KOPT-K1 (cell line): Measurements from ENCODE around the gene IFT74.

Experiments
- H3K27ac ChIP-seq: fragments of 200-600 bp; sonication (generic); 2 replicates; pipeline ENCODE4 v1.5.1; 2016; ENCODE audit warnings: antibody characterized with exemption, mild to moderate bottlenecking, low read depth, low read length; ENCODE audit not compliant: poor library complexity, severe bottlenecking
- H3K36me3 ChIP-seq: fragments of 200-600 bp; sonication (generic); 2 replicates; pipeline ENCODE4 v1.5.1; 2017; ENCODE audit warnings: antibody characterized with exemption, mild to moderate bottlenecking, low read length, moderate library complexity; ENCODE audit not compliant: insufficient read depth
- H3K9me3 ChIP-seq: fragments of 200-600 bp; sonication (generic); 2 replicates; pipeline ENCODE4 v1.5.1; 2017; ENCODE audit warnings: antibody characterized with exemption, low read length, mild to moderate bottlenecking; ENCODE audit not compliant: insufficient read depth, poor library complexity, severe bottlenecking

The IFT74 gene

DNA sequence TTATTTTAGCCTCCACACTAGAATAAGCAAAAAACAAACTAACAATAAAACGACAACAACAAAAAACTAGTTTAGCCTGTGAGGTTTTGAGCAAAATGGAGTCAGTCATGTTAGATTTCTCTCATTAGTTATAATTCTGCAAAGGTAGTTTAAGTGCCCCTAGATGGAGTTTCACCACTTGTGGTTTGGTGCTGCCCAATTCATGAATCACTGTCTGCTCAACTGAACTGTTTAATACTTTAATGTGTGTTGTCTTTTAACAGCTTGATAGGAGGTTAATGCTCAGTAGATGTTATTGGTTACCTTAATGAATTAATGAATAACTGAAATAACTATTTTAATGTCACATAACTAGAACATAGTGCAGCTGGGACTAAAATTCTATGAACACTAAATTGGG is 5.7 kb upstream of the IFT74 start:
- Histone ChIP-seq H3K36me3 (no peaks in the 10 kb centered on the region), H3K9me3 (no peaks in the 10 kb centered on the region), H3K27ac (no peak overlapping the region)

- no peaks in the 10 kb centered on the region for H3K36me3 ChIP-seq
- H3K27ac ChIP-seq = no peak overlapping the region
- no peaks in the 10 kb centered on the region for H3K9me3 ChIP-seq
Observed at GRCh38 chr9:26951794-26952193, 4.4 kb upstream of the IFT74 start.

GRCh38 chr9:26954050-26954508 is 2.1 kb upstream of the IFT74 start:
- Histone ChIP-seq H3K9me3 (no peaks in the 10 kb centered on the region), H3K27ac (no peak overlapping the region), H3K36me3 (no peaks in the 10 kb centered on the region)

- H3K27ac ChIP-seq = peak overlapping the region; percentile 80
- H3K9me3 ChIP-seq = no peaks in the 10 kb centered on the region
- H3K36me3 ChIP-seq = no peaks in the 10 kb centered on the region
Observed at GRCh38 chr9:26955222-26955903, 849 bp upstream of the IFT74 start.

GRCh38 chr9:26956860-26957233 is 635 bp downstream of the IFT74 start:
- no peaks in the 10 kb centered on the region for H3K9me3 ChIP-seq
- H3K27ac ChIP-seq = peak overlapping the region; percentile 80
- H3K36me3 ChIP-seq = no peaks in the 10 kb centered on the region

GRCh38 chr9:26971721-26972120 is 15.5 kb downstream of the IFT74 start:
- no peaks in the 10 kb centered on the region for H3K36me3 ChIP-seq
- H3K27ac ChIP-seq = no peak overlapping the region
- H3K9me3 ChIP-seq = no peaks in the 10 kb centered on the region

DNA sequence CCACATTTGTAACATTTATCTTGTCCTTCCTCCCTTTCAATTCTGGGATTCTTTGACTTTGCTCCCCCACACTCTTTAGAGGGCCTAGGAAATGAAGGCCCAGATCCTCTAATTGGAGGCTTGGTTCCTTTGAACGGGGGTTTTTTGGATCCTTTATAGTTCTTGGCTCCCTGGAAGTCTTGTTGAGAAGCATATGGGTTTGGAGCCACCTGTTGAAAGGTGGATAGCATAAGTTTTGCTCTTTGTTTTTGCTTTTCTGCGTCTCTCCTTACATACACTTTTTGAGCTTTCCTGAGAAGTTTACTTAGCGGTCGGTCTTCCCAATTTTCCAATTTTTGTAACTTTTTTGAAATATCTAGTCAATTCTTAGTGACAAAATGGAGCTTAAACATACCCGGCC is 17.8 kb downstream of the IFT74 start:
- Histone ChIP-seq H3K27ac (no peak overlapping the region), H3K9me3 (no peaks in the 10 kb centered on the region), H3K36me3 (no peaks in the 10 kb centered on the region)

DNA sequence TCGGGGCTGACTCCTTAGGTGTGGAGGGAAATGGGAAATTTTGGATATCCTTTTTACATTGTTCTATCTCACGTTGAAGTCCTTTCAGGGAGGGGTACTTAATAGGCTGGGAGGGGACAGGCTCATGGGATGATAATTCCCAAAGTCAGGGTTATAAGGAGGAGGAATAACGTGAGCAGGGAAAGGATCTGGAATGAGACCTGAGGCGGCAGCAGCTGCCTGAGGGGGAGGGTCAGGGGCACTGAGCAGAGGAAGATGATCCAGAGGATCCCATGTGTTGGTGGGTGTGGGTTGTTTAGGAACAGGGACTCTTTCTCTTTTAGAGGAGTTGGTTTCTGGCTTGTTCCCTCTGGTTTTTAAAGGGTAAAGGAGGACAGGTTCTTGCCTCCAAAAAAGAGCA is 18.7 kb downstream of the IFT74 start:
- Histone ChIP-seq H3K9me3 (no peaks in the 10 kb centered on the region), H3K36me3 (no peaks in the 10 kb centered on the region), H3K27ac (no peak overlapping the region)

DNA sequence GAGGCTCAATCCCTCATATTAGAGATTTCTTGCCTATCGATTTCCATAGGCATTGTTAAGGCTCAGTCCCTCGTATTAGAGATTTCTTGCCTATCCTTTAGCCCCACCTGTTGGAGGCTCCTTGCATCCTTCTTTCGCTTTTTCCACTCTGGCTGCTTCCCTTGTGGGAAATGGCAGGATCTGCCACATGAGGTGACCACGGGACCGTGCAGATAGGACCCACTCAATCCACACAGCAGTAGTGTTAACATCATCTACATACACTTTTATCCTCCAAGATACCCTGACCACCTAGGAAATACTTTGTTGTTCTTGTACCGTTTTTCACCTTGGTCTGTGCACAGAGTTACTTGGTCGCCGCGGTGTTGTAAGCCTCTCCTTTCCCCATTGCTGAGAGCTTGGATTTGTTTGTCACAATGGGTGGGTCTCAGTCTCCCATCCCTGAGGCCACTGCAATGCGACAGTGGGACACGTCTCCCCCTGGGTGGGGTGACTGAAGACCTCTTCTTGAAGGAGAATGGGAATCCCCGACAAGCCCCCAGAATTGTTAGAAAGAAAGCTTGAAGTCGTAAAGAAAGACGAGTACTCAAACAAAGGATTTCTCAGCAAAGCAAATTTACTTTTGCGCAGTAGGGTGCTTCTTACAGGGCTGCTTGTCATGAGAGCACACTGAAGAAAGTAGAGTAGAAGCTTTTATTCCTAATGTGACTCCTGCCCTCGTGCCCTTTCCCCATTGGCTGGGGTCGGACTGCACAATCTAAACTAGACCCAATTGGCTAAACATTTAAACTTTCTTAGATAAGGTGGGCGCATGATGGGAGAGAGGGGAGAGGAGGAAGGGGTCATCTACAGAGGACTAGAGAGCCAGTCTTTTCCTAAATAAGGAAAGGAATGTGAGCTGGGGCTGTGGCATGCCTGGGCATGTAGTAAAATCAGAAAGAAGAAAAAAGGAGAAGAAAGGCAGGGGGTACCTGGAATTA is 19.8 kb downstream of the IFT74 start:
- Histone ChIP-seq H3K27ac (no peak overlapping the region), H3K9me3 (no peaks in the 10 kb centered on the region), H3K36me3 (no peaks in the 10 kb centered on the region)

DNA sequence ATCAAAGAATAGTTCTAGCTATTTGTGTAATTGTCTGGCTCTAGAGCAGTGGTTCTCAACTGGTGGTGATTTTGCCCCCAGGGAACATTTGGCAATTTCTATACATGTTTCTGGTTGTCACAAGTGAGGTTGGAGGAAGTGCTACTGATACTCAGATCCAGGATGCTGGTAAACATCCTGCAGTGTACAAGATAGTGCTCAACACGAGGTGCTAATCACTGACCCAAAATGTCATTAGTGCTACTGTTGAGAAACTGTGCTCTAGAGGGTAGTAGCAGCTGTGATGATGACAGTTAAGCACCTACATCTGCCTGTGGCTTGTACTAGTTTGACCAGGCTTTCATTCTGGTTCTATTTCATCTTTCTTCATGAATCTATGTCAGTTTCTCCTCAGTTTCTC is 27.1 kb downstream of the IFT74 start:
- no peaks in the 10 kb centered on the region for H3K9me3 ChIP-seq
- H3K27ac ChIP-seq = no peak overlapping the region
- H3K36me3 ChIP-seq = peaks cover 7% of the 10 kb centered on the region; the same call in 1 of the 2 replicates

DNA sequence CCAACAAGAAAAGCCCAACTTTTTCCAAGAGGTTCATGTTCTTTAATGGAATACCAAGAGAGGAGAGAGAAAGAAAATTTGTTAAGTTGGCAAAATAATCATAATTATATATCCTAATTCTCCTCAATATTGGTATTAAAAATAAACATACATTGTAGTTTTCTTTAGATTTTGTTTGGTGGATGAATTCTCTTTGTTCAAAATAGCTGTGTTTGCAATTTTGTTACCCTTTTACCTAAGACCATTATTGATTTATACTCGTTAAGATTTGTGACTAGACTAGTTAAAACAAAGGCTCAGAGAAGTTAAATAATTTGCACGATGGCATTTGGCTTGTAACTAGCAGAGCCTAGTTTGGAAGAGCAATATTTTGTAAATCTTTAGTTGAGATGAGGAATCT is 39.6 kb downstream of the IFT74 start:
- Histone ChIP-seq H3K27ac (no peak overlapping the region), H3K36me3 (peaks cover 3% of the 10 kb centered on the region; the same call in 1 of the 2 replicates), H3K9me3 (no peaks in the 10 kb centered on the region)

DNA sequence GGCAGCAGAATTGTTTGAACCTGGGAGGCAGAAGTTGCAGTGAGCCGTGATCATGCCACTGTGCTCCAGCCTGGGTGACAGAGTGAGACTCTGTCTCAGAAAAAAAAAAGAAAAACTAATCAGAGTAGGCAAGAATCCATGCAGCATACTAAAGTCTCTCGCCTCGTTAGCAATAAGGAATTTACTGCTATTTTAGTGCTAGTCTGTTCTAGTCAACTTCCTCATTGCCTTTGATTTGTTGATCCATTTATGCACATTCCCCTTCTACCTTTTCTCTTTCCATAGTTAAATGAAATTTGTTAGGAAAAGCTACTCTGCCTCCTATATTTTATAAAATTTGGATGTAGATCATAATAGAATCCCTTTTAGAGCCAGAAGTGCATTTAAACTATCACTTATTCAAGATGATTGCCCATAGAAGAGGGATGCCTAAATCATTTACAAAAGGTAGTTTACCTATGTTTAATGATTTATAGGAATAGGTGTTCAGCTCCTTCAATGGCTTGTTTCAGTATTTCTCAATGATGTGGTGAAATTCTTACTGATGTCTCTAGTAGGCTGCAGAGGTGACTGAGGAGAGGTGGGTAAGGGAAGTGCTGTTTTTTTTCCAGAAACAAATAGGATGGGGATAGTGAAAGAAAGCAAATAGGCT is 47.3 kb downstream of the IFT74 start:
- H3K9me3 ChIP-seq = no peaks in the 10 kb centered on the region
- no peak overlapping the region for H3K27ac ChIP-seq
- no peaks in the 10 kb centered on the region for H3K36me3 ChIP-seq

- Histone ChIP-seq H3K9me3 (no peaks in the 10 kb centered on the region), H3K27ac (no peak within 1 kb of the TSS), H3K36me3 (no peaks in the 10 kb centered on the region)
Observed at GRCh38 chr9:27005491-27005890, 49.3 kb downstream of the IFT74 start, which contains the start of gene LRRC19. TSS of gene LRRC19 (minus strand) at chr9:27005672. CDS start at chr9:26999694, 5,978 bp downstream.

GRCh38 chr9:27019589-27019988 is 63.4 kb downstream of the IFT74 start:
- H3K9me3 ChIP-seq = no peaks in the 10 kb centered on the region
- H3K27ac ChIP-seq = no peak overlapping the region
- peaks cover 12% of the 10 kb centered on the region for H3K36me3 ChIP-seq

GRCh38 chr9:27022920-27023319 is 66.7 kb downstream of the IFT74 start:
- H3K36me3 ChIP-seq = peaks cover 12% of the 10 kb centered on the region
- no peak overlapping the region for H3K27ac ChIP-seq
- no peaks in the 10 kb centered on the region for H3K9me3 ChIP-seq
